ENCODE data around the gene THAP7. TPM values are rescaled to one million over a fixed set of nuclear protein-coding genes. Genes with fewer than 3 reads are reported as not detected.

The THAP7 gene
- total and polyA plus RNA-seq, 9 of the 15 experiments (the other 6 are each of a cell fraction or from before 2014, with no cell fraction given), result 7.9 to 263 (median 84.1) TPM

GRCh38 chr22:20955548-20955947 is 46.4 kb downstream of the THAP7 start (continued):
- TF ChIP-seq BCLAF1 (IDR thresholded peaks at IDR 0.05; ENCODE audit: borderline replicate concordance in 1 of 2, control insufficient read depth in 1 of 2, low read depth in 2 of 2, low read length in 1 of 2) (no peak), MEIS2 (IDR thresholded peaks at IDR 0.05; ENCODE audit: partially characterized antibody) (peak; percentile 32), ZNF551 (CRISPR knock-in tag; IDR thresholded peaks at IDR 0.05) (no peak), HNRNPLL (IDR thresholded peaks at IDR 0.05; ENCODE audit: low read depth, low read length, poor library complexity, severe bottlenecking) (no peak), PHF21A (IDR thresholded peaks at IDR 0.05; ENCODE audit: borderline replicate concordance, low read depth) (no peak), FOXA3 (CRISPR knock-in tag; conservative IDR thresholded peaks at IDR 0.05 in 1 of 2, IDR thresholded peaks at IDR 0.05 in 1 of 2) (peak in 1 of 2 experiments; percentile 55; a peak in 1 of 4 replicates), SPI1 (IDR thresholded peaks at IDR 0.05; ENCODE audit: borderline replicate concordance, low read depth, low read length) (no peak), CTCFL (IDR thresholded peaks at IDR 0.05; ENCODE audit: borderline replicate concordance, insufficient read depth, low read depth, low read length, poor library complexity, severe bottlenecking) (no peak), RBM15 (IDR thresholded peaks at IDR 0.05; ENCODE audit: insufficient read depth, low read length) (no peak), PHB2 (IDR thresholded peaks at IDR 0.05; ENCODE audit: low read depth) (no peak), TSC22D4 (tag; IDR thresholded peaks at IDR 0.05) (no peak), ZNF780A (CRISPR knock-in tag; IDR thresholded peaks at IDR 0.05) (no peak), FOXK1 (CRISPR knock-in tag; IDR thresholded peaks at IDR 0.05; ENCODE audit: borderline replicate concordance) (no peak), ZNF444 (CRISPR knock-in tag; IDR thresholded peaks at IDR 0.05) (peak; percentile 62; the same call in 1 of the 2 replicates), IFI16 (CRISPR knock-in tag; IDR thresholded peaks at IDR 0.05) (peak; percentile 65; the same call in 1 of the 2 replicates), ZNF23 (CRISPR knock-in tag; IDR thresholded peaks at IDR 0.05) (no peak), ZFX (CRISPR knock-in tag; IDR thresholded peaks at IDR 0.05) (no peak)
- TF ChIP-seq, protein P1, sequence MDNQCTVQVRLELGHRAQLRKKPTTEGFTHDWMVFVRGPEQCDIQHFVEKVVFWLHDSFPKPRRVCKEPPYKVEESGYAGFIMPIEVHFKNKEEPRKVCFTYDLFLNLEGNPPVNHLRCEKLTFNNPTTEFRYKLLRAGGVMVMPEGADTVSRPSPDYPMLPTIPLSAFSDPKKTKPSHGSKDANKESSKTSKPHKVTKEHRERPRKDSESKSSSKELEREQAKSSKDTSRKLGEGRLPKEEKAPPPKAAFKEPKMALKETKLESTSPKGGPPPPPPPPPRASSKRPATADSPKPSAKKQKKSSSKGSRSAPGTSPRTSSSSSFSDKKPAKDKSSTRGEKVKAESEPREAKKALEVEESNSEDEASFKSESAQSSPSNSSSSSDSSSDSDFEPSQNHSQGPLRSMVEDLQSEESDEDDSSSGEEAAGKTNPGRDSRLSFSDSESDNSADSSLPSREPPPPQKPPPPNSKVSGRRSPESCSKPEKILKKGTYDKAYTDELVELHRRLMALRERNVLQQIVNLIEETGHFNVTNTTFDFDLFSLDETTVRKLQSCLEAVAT (IDR thresholded peaks at IDR 0.05), result no peak
- TF ChIP-seq, protein P2, sequence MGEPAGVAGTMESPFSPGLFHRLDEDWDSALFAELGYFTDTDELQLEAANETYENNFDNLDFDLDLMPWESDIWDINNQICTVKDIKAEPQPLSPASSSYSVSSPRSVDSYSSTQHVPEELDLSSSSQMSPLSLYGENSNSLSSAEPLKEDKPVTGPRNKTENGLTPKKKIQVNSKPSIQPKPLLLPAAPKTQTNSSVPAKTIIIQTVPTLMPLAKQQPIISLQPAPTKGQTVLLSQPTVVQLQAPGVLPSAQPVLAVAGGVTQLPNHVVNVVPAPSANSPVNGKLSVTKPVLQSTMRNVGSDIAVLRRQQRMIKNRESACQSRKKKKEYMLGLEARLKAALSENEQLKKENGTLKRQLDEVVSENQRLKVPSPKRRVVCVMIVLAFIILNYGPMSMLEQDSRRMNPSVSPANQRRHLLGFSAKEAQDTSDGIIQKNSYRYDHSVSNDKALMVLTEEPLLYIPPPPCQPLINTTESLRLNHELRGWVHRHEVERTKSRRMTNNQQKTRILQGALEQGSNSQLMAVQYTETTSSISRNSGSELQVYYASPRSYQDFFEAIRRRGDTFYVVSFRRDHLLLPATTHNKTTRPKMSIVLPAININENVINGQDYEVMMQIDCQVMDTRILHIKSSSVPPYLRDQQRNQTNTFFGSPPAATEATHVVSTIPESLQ (CRISPR knock-in tag; IDR thresholded peaks at IDR 0.05), result no peak
